Middle frontal gyrus (tissue), 1 donor: Measurements from ENCODE around the gene RHBDF1.
"Not testable (repeated sequence)": the region's sequence is repeated elsewhere in the genome, so short reads cannot be mapped to it uniquely, and the experiment has no call there.

Experiments
- DNase-seq: peaks from one replicate; pipeline ENCODE4 v3.0.0-alpha.2; 2015; ENCODE audit warnings: low spot score; ENCODE audit errors: extremely low spot score

RHBDF1 gene

DNA sequence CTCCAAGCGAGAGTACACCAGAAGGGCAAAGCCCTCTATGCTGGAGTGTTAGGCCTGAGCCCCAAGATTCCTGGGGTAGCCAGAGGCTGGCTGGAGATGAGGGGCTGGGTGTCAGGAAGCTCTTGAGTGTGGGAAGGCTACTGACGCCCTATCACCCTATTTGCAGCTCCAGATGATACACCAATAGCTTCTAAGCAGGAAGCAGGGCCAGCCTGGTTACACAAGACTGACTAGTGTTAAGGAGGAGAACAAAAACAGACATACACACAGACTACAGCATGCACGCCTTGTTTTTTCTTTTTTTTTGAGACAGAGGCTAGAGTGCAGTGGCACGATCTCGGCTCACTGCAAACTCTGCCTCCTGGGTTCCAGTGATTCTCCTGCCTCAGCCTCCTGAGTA is 34.9 kb downstream of the RHBDF1 start:
- DNase-seq: no peak

DNA sequence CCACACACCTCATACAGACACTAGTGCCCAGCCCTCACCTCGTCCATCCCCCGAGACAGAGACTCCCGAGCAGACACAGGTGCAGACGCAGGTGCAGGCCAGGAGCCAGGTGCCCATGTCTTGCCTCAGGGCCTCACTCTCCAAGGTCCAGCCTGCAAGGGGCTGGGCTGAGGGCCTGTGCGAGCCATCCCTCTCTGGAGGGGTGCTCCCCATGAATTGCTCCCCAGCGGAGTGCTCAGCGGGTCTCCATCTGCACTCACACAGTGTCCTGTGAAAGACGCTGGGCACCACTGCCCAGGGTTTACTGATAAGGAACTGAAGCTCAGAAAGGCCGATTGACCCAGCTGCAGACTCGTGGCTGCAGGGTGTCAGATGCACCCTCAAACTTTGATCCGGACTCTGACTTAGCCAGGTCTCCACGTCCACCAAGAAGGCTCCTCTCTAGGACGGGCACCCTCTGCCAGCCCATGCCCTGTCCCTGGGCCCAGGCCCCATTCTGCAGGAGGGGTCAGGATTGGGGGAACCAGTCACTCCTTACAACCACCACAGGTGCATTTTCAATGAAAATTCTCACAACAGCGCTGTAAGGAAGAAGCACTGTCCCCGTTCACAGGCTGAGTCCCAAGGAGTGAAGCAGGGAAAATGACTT is 36.0 kb downstream of the RHBDF1 start:
- DNase-seq: no peak

DNA sequence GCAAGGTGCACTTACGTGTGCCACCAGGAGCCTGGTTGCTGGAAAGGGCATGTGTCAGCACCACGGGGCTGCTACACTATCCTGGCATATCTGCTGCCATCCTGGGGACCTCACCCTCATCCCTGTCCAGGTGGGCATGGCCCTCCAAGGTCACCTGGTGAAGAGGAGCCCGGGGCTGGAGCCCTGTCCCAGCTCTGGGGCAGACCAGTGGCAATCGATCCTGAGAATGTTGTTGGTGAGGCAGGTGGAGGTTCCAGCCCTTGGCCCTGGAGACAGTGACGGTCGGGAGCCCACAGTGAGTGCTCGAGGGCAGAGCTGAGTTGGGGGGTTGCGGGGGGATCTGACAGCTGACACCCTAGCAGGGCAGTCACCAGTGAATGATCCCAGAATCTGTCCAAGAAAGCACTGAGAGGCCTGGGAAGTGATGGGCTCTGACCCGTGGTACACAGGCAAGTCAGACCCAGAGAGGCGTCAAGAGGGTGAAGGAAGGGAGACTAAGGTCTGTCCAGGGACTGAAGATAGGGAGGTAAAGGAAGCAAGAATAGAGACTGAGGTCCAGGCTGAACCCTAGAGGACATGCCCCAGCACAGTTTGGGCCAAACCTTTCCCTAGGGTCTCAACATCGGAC is 36.6 kb downstream of the RHBDF1 start:
- no peak for DNase-seq

DNA sequence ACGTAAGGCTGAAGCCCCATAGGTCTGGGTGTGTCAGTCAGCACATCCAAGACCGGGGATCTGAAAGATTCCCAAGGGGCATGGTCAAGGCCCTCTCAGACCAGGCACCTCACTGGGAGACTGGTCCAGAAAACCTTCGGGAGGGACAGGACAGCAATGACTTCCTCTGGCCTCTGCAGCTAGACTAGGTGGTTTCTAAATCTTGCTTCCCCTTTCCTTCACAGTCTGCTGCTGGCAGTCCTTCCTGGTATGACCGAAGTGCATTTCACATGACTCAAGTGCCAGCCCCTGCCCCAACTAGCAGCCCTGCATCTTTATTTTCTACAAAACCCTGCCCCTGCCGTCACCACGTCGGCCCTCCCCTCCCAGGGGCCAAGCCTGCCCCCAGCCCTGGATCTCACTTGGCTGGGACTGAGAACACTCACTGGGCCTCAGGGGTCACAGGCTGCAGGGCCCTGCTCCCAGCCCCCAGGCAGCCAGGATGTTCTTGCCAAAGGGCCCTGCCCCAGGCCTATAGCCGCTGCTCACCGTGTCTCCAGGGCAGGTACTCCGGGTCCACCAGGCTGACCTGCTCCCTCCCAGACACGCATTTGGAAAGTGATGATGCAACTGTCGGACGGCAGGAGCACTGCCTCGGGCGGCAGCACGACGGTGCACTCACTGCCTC is 37.3 kb downstream of the RHBDF1 start:
- no peak for DNase-seq

DNA sequence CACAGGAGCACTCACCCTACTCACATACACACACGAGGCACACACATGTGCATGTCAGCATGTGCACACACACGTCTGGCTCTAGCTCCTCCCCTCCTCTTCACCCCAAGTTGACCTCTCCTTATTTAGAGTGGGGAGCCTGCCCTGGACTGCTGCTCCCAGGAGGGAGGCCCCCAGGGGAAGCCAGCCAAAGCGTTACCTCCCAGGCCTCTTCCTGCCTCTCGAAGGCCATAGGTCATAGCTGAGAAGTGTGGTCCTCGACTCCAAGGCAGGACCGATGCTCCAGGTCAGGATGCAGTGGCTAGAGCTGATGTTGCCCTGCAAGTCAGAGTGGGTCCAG is 37.8 kb downstream of the RHBDF1 start:
- DNase-seq: no peak

DNA sequence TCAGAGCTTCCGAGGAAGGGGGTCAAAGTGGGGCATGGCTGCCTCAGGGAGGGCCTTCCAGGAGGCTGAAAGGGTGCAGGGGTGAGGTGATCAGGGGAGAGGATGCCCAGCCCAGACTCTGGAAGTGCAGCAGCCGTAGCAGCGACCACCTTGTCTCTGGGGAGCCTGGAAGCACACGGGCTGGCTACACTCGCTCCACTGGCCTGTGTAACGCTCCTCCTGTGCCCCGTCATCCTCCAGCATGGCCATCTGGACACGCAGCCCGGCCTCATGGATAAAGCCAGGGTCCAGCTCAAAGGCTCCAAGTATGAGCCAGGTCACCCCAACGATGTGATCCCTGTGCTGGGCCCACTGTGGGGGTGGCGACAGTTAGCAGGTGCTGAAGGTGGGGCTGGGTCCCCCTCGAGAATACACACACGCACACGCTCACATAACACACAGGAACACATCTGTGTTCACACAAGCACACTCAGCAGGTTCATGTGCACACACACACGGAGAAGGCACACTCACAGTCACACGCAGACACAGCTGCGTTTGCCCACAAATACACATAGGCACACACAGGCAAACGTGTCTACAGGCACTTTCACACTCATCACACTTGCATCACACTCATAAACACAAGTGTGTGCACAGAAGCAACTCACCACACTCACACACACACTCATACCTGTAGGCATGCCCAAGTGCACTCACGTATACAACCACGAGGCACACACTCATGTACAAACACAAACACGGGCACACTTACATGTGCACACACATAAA is 38.4 kb downstream of the RHBDF1 start:
- no peak for DNase-seq

DNA sequence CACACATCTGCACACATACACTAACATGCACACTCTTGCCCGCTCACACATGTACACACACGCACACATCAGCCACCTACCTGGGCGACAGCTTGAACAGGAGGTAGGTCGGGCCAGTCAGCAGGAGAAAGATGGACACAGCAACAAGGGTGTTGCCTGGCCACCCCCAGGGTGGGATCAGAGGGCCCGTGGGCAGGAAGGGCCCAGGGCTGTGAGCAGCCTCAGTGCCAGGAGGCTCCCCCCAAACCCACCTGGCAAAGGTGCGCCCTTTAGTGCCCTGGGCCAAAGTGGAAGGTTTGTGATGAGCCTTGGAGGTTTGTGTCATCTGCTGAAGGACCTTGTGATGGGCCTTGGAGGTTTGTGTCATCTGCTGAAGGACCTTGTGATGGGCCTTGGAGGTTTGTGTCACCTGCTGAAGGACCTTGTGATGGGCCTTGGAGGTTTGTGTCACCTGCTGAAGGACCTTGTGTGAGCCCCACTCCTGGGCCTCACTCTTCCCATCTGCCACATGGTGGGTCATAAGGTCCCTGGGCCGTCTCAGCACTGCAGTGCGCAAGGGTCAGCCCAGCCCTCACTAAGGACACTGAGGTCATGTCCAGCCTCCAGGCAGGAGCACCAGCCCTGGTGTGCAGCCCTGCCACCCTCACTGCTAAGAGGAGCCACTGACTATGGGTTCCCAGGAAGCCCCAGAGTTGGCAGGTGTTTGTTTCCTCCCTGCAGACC is 39.1 kb downstream of the RHBDF1 start:
- DNase-seq: not testable (repeated sequence)

DNA sequence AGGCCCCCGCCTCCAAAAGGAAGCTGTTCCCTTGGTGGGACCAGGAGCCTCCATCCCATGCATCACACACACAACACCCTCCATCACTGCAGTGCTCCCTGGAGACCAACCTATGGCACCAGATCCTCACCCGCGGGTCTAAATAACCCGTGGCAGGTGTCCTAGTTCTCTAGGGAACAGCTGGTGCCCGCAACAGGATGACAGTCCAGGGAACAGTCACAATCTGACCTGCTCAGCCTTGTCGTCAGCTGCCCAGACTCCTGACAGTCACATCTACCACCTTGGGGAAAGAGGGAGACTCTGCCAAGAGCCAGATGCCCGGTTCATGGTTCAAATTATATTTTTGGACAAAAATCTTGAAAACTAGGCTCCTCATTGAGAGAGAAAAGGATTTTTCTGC is 41.8 kb downstream of the RHBDF1 start:
- not testable (repeated sequence) for DNase-seq

DNA sequence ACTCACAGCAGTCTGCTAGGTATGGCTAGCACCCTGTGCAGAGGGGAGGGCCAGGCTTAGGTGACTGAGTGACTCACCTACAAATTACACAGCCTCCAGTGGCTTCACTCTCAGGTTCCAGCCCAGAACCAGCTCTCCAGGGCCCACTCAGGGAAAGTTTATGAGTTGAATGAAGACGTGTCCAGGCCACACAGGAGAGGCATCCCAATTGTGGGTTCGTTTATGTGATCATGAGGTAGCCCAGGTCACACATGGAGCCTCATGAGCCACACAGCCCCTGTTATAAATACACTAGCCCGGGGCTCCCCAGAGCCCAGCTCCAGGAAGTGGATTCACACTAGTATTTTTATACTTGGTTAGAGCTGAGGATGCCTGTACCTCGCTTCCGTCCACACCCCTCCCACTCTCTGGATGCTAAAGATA is 46.5 kb downstream of the RHBDF1 start:
- DNase-seq: not testable (repeated sequence)

DNA sequence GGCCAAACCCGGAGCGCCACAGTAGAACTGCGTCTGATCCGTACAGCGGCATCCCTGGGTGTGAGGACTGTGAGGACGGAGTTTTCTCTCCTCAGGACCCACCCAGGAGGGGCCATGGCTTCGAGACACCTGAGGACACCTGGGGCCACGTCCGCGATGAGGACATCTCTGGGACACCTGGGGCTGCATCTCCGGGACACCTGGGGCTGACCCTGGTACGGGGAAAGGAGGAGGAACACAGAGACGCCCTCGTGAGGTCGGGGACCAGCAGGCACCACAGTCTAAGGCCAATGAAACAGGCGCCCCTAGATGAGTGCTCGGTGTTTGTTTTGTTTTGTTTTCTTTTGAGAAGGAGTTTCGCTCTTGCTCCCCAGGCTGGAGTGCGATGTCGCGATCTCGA is 48.3 kb downstream of the RHBDF1 start:
- DNase-seq: not testable (repeated sequence)

DNA sequence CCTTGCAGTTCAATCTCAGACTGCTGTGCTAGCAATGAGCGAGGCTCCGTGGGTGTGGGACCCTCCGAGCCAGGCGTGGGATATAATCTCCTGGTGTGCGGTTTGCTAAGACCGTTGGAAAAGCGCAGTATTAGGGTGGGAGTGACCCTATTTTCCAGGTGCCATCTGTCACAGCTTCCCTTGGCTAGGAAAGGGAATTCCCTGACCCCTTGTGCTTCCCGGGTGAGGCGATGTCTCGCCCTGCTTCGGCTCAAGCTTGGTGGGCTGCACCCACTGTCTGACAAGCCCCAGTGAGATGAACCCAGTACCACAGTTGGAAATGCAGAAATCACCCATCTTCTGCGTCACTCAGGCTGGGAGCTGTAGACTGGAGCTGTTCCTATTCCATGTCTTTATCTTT is 51.5 kb downstream of the RHBDF1 start:
- not testable (repeated sequence) for DNase-seq

DNA sequence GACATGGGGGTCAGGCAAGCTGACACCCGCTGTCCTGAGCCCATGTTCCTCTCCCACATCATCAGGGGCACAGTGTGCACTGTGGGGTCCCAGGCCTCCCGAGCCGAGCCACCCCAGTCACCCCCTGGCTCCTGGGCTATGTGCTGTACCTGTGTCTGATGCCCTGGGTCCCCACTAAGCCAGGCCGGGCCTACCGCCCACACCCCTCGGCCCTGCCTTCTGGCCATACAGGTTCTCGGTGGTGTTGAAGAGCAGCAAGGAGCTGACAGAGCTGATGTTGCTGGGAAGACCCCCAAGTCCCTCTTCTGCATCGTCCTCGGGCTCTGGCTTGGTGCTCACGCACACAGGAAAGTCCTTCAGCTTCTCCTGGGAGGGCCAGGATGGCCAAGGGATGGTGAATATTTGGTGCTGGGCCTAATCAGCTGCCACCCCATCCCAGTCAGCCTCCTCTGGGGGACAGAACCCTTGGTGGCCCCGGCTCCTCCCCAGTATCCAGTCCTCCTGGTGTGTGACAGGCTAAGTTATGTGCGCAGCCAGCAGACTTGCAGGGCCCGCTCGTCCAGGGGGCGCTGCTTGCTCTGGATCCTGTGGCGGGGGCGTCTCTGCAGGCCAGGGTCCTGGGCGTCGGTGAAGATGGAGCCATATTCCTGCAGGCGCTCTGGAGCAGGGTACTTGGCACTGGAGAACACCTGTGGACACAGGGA is 55.2 kb downstream of the RHBDF1 start:
- not testable (repeated sequence) for DNase-seq

DNA sequence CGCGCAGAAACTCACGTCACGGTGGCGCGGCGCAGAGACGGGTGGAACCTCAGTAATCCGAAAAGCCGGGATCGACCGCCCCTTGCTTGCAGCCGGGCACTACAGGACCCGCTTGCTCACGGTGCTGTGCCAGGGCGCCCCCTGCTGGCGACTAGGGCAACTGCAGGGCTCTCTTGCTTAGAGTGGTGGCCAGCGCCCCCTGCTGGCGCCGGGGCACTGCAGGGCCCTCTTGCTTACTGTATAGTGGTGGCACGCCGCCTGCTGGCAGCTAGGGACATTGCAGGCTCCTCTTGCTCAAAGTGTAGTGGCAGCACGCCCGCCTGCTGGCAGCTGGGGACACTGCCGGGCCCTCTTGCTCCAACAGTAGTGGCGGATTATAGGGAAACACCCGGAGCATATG is 61.7 kb downstream of the RHBDF1 start:
- DNase-seq: not testable (repeated sequence)

DNA sequence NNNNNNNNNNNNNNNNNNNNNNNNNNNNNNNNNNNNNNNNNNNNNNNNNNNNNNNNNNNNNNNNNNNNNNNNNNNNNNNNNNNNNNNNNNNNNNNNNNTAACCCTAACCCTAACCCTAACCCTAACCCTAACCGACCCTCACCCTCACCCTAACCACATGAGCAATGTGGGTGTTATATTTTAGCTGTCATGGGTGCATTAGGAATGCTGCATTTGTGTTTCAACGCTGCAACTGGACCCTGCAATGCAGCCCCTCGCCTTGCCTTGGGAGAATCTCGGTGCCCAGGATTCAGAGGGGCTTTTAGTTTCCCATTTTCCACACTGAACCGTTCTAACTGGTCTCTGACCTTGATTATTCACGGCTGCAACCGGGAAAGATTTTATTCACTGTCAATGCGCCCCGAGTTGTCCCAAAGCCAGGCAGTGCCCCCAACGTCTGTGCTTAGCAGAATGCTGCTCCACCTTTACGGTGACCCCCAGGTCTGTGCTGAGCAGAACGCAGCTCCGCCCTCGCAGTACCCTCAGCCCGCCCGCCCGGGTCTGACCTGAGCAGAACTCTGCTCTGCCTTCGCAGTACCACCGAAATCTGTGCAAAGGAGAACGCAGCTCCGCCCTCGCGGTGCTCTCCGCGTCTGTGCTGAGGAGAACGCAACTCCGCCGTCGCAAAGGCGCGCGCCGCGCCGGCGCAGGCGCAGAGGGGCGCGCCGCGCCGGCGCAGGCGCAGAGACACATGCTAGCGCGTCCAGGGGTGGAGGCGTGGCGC is 62.3 kb downstream of the RHBDF1 start:
- no peak for DNase-seq
